Gastrocnemius medialis (tissue), 4 donors: ENCODE results near the gene HIVEP3.

Experiments used
- POLR2A ChIP-seq, 2 donors: fragments of 450-650 bp; IDR thresholded peaks; one replicate each; pipeline ENCODE4 v1.6.1; 2017; ENCODE audit warnings: antibody characterized with exemption in 2 of 2, mild to moderate bottlenecking in 2 of 2, moderate library complexity in 2 of 2
- TF ChIP-seq, protein P1 (sequence below), 5 experiments: fragments of 450-650 bp in 3 of 5; fragments of 200-600 bp in 2 of 5; sonication (generic) in 2 of 5; IDR thresholded peaks in 4 of 5; conservative IDR thresholded peaks in 1 of 5; 1 replicate in 4 of 5; 2 replicates in 1 of 5; pipeline ENCODE4 v1.5.1; 2016 to 2019; ENCODE audit warnings: antibody characterized with exemption in 5 of 5, mild to moderate bottlenecking in 3 of 5, moderate library complexity in 3 of 5

DNA sequence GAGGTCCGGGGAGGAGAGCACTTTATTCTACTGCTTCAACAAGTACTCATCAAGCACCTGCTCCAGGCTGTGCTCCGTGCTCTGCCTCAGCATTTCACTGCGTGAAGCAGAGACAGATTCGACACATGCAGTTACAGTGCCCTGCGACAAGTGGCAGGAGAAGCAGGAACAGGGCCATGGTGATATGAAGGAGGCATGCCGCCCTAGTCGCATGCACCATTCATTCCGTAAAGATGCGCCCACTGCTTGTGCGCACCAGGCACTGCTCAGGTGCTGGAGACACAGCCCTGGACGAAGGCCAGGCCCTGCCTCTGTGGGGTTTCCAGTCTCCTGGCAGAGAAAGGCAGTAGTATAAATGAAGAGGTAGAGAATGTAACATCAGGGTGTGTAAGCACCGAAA lies 206.6 kb downstream of the HIVEP3 start:
- TF ChIP-seq, protein P1, sequence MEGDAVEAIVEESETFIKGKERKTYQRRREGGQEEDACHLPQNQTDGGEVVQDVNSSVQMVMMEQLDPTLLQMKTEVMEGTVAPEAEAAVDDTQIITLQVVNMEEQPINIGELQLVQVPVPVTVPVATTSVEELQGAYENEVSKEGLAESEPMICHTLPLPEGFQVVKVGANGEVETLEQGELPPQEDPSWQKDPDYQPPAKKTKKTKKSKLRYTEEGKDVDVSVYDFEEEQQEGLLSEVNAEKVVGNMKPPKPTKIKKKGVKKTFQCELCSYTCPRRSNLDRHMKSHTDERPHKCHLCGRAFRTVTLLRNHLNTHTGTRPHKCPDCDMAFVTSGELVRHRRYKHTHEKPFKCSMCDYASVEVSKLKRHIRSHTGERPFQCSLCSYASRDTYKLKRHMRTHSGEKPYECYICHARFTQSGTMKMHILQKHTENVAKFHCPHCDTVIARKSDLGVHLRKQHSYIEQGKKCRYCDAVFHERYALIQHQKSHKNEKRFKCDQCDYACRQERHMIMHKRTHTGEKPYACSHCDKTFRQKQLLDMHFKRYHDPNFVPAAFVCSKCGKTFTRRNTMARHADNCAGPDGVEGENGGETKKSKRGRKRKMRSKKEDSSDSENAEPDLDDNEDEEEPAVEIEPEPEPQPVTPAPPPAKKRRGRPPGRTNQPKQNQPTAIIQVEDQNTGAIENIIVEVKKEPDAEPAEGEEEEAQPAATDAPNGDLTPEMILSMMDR (IDR thresholded peaks at IDR 0.05 in 4 of 5, conservative IDR thresholded peaks at IDR 0.05 in 1 of 5), result no peak
- TF ChIP-seq POLR2A (IDR thresholded peaks at IDR 0.05), result no peak
